GM10266 (cell line): ENCODE results near the gene ARHGAP4.

Source experiments
- DNase-seq: peaks from one replicate; pipeline ENCODE4 v3.0.0; 2012; ENCODE audit errors: extremely low spot score
- TF ChIP-seq, protein P1 (sequence below): IDR thresholded peaks from 2 replicates; pipeline ENCODE4 v1.5.1; 2012; ENCODE audit warnings: mild to moderate bottlenecking, low read depth; ENCODE audit not compliant: control insufficient read depth, insufficient read depth; ENCODE audit errors: missing control alignments

ARHGAP4 gene

DNA sequence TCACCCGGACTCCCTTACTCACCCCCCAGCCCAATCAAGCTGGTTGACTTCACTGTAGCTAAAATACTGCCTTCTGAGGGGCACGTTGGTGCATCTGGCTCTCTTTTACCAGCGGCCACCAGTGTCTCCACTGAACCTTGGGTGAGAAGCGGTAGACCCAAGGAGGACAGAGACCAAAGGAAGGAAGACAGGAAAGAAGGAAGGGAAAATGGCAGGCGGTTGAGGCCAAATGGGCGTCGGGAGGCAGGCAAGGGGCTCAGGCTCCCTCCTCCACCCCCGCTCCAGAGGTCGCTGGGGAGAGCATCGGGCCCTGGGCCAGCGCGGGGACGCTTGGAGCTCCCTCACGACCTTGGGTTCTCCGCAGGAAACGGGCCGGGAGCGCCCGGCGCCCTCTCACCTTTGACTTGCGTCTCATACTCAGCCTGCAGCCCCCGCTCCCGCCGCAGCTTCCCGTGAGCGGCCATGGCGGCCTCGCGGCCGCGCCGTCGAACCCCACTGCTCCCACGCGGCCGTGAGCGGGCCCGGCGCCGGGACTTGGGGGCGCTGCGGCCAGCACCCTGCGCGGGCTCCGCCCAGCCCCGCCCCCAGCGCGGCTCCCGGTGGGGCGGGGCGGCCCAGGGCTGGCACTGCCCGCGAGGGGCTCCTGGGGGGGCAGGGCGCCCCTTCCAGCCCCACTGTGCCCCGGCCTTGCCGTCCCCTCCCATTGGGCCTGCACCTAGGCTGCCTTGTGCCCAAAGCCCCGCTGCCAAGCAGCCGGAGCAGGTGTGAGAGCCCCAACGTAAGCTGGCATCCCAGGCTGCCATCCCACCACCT, at the start of gene ARHGAP4:
ARHGAP4 (minus strand) TSS at position 526 of the 813 bp plus-strand sequence; CDS start at position 464, 62 bp downstream.
- peak; percentile 61 for DNase-seq
- TF ChIP-seq, protein P1, sequence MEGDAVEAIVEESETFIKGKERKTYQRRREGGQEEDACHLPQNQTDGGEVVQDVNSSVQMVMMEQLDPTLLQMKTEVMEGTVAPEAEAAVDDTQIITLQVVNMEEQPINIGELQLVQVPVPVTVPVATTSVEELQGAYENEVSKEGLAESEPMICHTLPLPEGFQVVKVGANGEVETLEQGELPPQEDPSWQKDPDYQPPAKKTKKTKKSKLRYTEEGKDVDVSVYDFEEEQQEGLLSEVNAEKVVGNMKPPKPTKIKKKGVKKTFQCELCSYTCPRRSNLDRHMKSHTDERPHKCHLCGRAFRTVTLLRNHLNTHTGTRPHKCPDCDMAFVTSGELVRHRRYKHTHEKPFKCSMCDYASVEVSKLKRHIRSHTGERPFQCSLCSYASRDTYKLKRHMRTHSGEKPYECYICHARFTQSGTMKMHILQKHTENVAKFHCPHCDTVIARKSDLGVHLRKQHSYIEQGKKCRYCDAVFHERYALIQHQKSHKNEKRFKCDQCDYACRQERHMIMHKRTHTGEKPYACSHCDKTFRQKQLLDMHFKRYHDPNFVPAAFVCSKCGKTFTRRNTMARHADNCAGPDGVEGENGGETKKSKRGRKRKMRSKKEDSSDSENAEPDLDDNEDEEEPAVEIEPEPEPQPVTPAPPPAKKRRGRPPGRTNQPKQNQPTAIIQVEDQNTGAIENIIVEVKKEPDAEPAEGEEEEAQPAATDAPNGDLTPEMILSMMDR, result peak; percentile 25

GRCh38 chrX:153974726-153975286, 48.7 kb upstream of the ARHGAP4 start:
- TF ChIP-seq, protein P1, result no peak
- no peak for DNase-seq

- DNase-seq, result no peak
- TF ChIP-seq, protein P1, result no peak
Observed at GRCh38 chrX:153974003-153974725, 48.1 kb upstream of the ARHGAP4 start.

- TF ChIP-seq, protein P1, result no peak
- DNase-seq, result no peak
Observed at GRCh38 chrX:153973127-153974002, 47.3 kb upstream of the ARHGAP4 start.

GRCh38 chrX:153972368-153973126, 46.5 kb upstream of the ARHGAP4 start, which contains the start of gene TMEM187:
Gene TMEM187, plus strand, starts transcription at chrX:153972754. Its CDS starts 9,309 bp downstream, at chrX:153982063.
- TF ChIP-seq, protein P1, result no peak
- DNase-seq, result peak; percentile 93
